ENCODE results near the gene ITGA3.

Gene ITGA3

GRCh38 chr17:50110591-50111349 lies 54.9 kb downstream of the ITGA3 start:
- no peak for TF ChIP-seq CTCF (IDR thresholded peaks at IDR 0.05; ENCODE audit: low read depth, low read length, missing control alignments)
- DNase-seq (ENCODE audit: extremely low read depth, low read depth): no peak
- H3K4me3 ChIP-seq (replicated peaks; ENCODE audit: low read depth, low read length): no peak overlapping the region

GRCh38 chr17:50111673-50112655 lies 56.1 kb downstream of the ITGA3 start:
- DNase-seq (ENCODE audit: extremely low read depth, low read depth): no peak
- no peak for TF ChIP-seq CTCF (IDR thresholded peaks at IDR 0.05; ENCODE audit: low read depth, low read length, missing control alignments)
- H3K4me3 ChIP-seq (replicated peaks; ENCODE audit: low read depth, low read length): no peak overlapping the region

- no peak for DNase-seq (ENCODE audit: extremely low read depth, low read depth)
- no peak for TF ChIP-seq CTCF (IDR thresholded peaks at IDR 0.05; ENCODE audit: low read depth, low read length, missing control alignments)
- no peak overlapping the region for H3K4me3 ChIP-seq (replicated peaks; ENCODE audit: low read depth, low read length)
These were observed 56.8 kb downstream of the ITGA3 start for GRCh38 chr17:50112694-50113093.

- no peak for DNase-seq (ENCODE audit: extremely low read depth, low read depth)
- TF ChIP-seq CTCF (IDR thresholded peaks at IDR 0.05; ENCODE audit: low read depth, low read length, missing control alignments): no peak
- no peak overlapping the region for H3K4me3 ChIP-seq (replicated peaks; ENCODE audit: low read depth, low read length)
These were observed 57.9 kb downstream of the ITGA3 start for GRCh38 chr17:50113624-50114320.

GRCh38 chr17:50114401-50114800 lies 58.5 kb downstream of the ITGA3 start:
- DNase-seq (ENCODE audit: extremely low read depth, low read depth): no peak
- H3K4me3 ChIP-seq (replicated peaks; ENCODE audit: low read depth, low read length): no peak overlapping the region
- no peak for TF ChIP-seq CTCF (IDR thresholded peaks at IDR 0.05; ENCODE audit: low read depth, low read length, missing control alignments)

- no peak for DNase-seq (ENCODE audit: extremely low read depth, low read depth)
- H3K4me3 ChIP-seq (replicated peaks; ENCODE audit: low read depth, low read length): no peak overlapping the region
- peak; percentile 73 for TF ChIP-seq CTCF (IDR thresholded peaks at IDR 0.05; ENCODE audit: low read depth, low read length, missing control alignments)
These were observed 59.0 kb downstream of the ITGA3 start for GRCh38 chr17:50114849-50115357.
